ENCODE results near the gene ANKRD9.
"Not testable (repeated sequence)": the region's sequence is repeated elsewhere in the genome, so short reads cannot be mapped to it uniquely, and the experiment has no call there.

Gene ANKRD9

GRCh38 chr14:102554821-102555819, 45.5 kb upstream of the ANKRD9 start:
- peak overlapping the region; percentile 71 for H3K4me3 ChIP-seq (replicated peaks; ENCODE audit: low read depth, low read length)
- no peaks in the 10 kb centered on the region for H3K27me3 ChIP-seq (replicated peaks; ENCODE audit: control insufficient read depth, insufficient read depth, low read length)
- H3K36me3 ChIP-seq (ENCODE audit: control insufficient read depth, insufficient read depth, low read length) = no peaks in the 10 kb centered on the region
- no peak for TF ChIP-seq CTCF (IDR thresholded peaks at IDR 0.05; ENCODE audit: insufficient read depth, low read length, poor library complexity, severe bottlenecking)
- peak; percentile 63 for DNase-seq (ENCODE audit: extremely low read depth, insufficient read length)

GRCh38 chr14:102551995-102552705, 42.6 kb upstream of the ANKRD9 start:
- no peak for DNase-seq (ENCODE audit: extremely low read depth, insufficient read length)
- Histone ChIP-seq H3K4me3 (replicated peaks; ENCODE audit: low read depth, low read length) (peak overlapping the region; percentile 28; the same call in 1 of the 2 replicates), H3K36me3 (ENCODE audit: control insufficient read depth, insufficient read depth, low read length) (no peaks in the 10 kb centered on the region), H3K27me3 (replicated peaks; ENCODE audit: control insufficient read depth, insufficient read depth, low read length) (no peaks in the 10 kb centered on the region)
- TF ChIP-seq CTCF (IDR thresholded peaks at IDR 0.05; ENCODE audit: insufficient read depth, low read length, poor library complexity, severe bottlenecking) = no peak

GRCh38 chr14:102550927-102551401, 41.4 kb upstream of the ANKRD9 start:
- not testable (repeated sequence) for DNase-seq (ENCODE audit: extremely low read depth, insufficient read length); H3K36me3 ChIP-seq (ENCODE audit: control insufficient read depth, insufficient read depth, low read length); H3K4me3 ChIP-seq (replicated peaks; ENCODE audit: low read depth, low read length); H3K27me3 ChIP-seq (replicated peaks; ENCODE audit: control insufficient read depth, insufficient read depth, low read length)

- DNase-seq (ENCODE audit: extremely low read depth, insufficient read length) = no peak
- no peaks in the 10 kb centered on the region for H3K36me3 ChIP-seq (ENCODE audit: control insufficient read depth, insufficient read depth, low read length)
- H3K27me3 ChIP-seq (replicated peaks; ENCODE audit: control insufficient read depth, insufficient read depth, low read length) = no peaks in the 10 kb centered on the region; the same call in 1 of the 2 replicates
- no peak for TF ChIP-seq CTCF (IDR thresholded peaks at IDR 0.05; ENCODE audit: insufficient read depth, low read length, poor library complexity, severe bottlenecking)
- no peak overlapping the region for H3K4me3 ChIP-seq (replicated peaks; ENCODE audit: low read depth, low read length)
Observed at GRCh38 chr14:102548616-102549240, 39.2 kb upstream of the ANKRD9 start.

- peaks cover 1% of the 10 kb centered on the region; the same call in 1 of the 2 replicates for H3K27me3 ChIP-seq (replicated peaks; ENCODE audit: control insufficient read depth, insufficient read depth, low read length)
- no peak for DNase-seq (ENCODE audit: extremely low read depth, insufficient read length)
- no peak overlapping the region for H3K4me3 ChIP-seq (replicated peaks; ENCODE audit: low read depth, low read length)
- no peak for TF ChIP-seq CTCF (IDR thresholded peaks at IDR 0.05; ENCODE audit: insufficient read depth, low read length, poor library complexity, severe bottlenecking)
- H3K36me3 ChIP-seq (ENCODE audit: control insufficient read depth, insufficient read depth, low read length) = no peaks in the 10 kb centered on the region
Observed at GRCh38 chr14:102545461-102546265, 36.1 kb upstream of the ANKRD9 start.

Measured in GM06990 (cell line).